PC-3 (cell line): ENCODE results near the gene KATNAL1. TPM values are rescaled to one million over a fixed set of nuclear protein-coding genes. Genes with fewer than 3 reads are reported as not detected.

Experiments used
- ATAC-seq: fragments of 200-7000 bp; cut with Tn5 transposase; 2 replicates; pipeline ENCODE4 v1.9.1; 2020; ENCODE audit warnings: mild to moderate bottlenecking, moderate library complexity
- BruUV-seq: library from RNA; stranded (reverse); fragments of 400-500 nt; replicated peaks from 2 replicates; lab custom pipeline; 2021; lab: Mats Ljungman, UMichigan
- CTCF ChIA-PET: fragments of 300-600 bp; sonication (Branson Sonifier 250); formaldehyde crosslinking; loops from one replicate; lab custom pipeline; 2022; ENCODE audit warnings: antibody characterized with exemption; lab: Charles Lee
- POLR2A ChIA-PET: fragments of 300-600 bp; sonication (Branson Sonifier 250); formaldehyde crosslinking; loops from one replicate; lab custom pipeline; 2022; ENCODE audit warnings: antibody characterized with exemption; ENCODE audit not compliant: unreplicated experiment; lab: Charles Lee
- DNase-seq: peaks from one replicate; pipeline ENCODE4 v3.0.0-alpha.2; 2015
- H2AFZ ChIP-seq: fragments of 300-600 bp; sonication (generic); 2 replicates; pipeline ENCODE4 v1.6.0; 2016; ENCODE audit warnings: antibody characterized with exemption, low read length
- H3F3A ChIP-seq: fragments of 300-600 bp; sonication (generic); one replicate; pipeline ENCODE4 v1.6.0; 2017; ENCODE audit warnings: antibody characterized with exemption, low read length, control low read depth, mild to moderate bottlenecking; ENCODE audit not compliant: unreplicated experiment
- H3K27ac ChIP-seq: fragments of 300-600 bp; sonication (generic); 2 replicates; pipeline ENCODE4 v1.5.1; 2016; ENCODE audit warnings: mild to moderate bottlenecking, low read length
- H3K27me3 ChIP-seq: fragments of 300-600 bp; sonication (generic); 2 replicates; pipeline ENCODE4 v1.6.1; 2016; ENCODE audit warnings: low read length, mixed read lengths
- H3K36me3 ChIP-seq: fragments of 300-600 bp; sonication (generic); 2 replicates; pipeline ENCODE4 v1.6.1; 2016; ENCODE audit warnings: low read depth, mixed run types, low read length, mixed read lengths
- H3K4me1 ChIP-seq: fragments of 300-600 bp; sonication (generic); 2 replicates; pipeline ENCODE4 v1.5.1; 2016; ENCODE audit warnings: low read length; ENCODE audit not compliant: insufficient read depth
- H3K4me2 ChIP-seq: fragments of 300-600 bp; sonication (generic); 2 replicates; pipeline ENCODE4 v1.6.0; 2016; ENCODE audit warnings: low read length
- H3K4me3 ChIP-seq: fragments of 300-600 bp; sonication (generic); 2 replicates; pipeline ENCODE4 v1.5.1; 2016; ENCODE audit warnings: mild to moderate bottlenecking, low read length, mixed read lengths
- H3K79me2 ChIP-seq: fragments of 300-600 bp; sonication (generic); 2 replicates; pipeline ENCODE4 v1.6.1; 2017; ENCODE audit warnings: low read length, mixed read lengths
- H3K9ac ChIP-seq: fragments of 300-600 bp; sonication (generic); 2 replicates; pipeline ENCODE4 v1.6.0; 2016; ENCODE audit warnings: mild to moderate bottlenecking, low read length
- H3K9me2 ChIP-seq: fragments of 300-600 bp; sonication (generic); replicated peaks from 2 replicates; pipeline ENCODE4 v1.6.1; 2016; ENCODE audit warnings: mixed run types, low read length, mixed read lengths
- H3K9me3 ChIP-seq: fragments of 300-600 bp; sonication (generic); 2 replicates; pipeline ENCODE4 v1.6.1; 2016; ENCODE audit warnings: low read length, mixed read lengths
- H4K20me1 ChIP-seq: fragments of 300-600 bp; sonication (generic); 2 replicates; pipeline ENCODE4 v1.6.1; 2016; ENCODE audit warnings: low read length, mixed read lengths
- CTCF ChIP-seq: fragments of 300-600 bp; sonication (generic); conservative IDR thresholded peaks from 2 replicates; pipeline ENCODE4 v1.5.1; 2017; ENCODE audit warnings: antibody characterized with exemption, low read depth, mild to moderate bottlenecking, low read length
- EZH2 ChIP-seq: fragments of 300-600 bp; sonication (generic); IDR thresholded peaks from one replicate; pipeline ENCODE4 v1.6.1; 2017; ENCODE audit warnings: antibody characterized with exemption, mild to moderate bottlenecking, low read length; ENCODE audit not compliant: unreplicated experiment
- EZH2phosphoT487 ChIP-seq: fragments of 300-600 bp; sonication (generic); IDR thresholded peaks from 2 replicates; pipeline ENCODE4 v1.6.1; 2018; ENCODE audit warnings: mild to moderate bottlenecking, antibody characterized with exemption, low read length, borderline replicate concordance
- intact Hi-C: fragments of 100-400 bp; cut with micrococcal nuclease; formaldehyde crosslinking; loops from 2 replicates; pipeline ENCODE4 v1.9.0; 2023
- total RNA-seq: library from RNA; depleted of rRNA; stranded (reverse); fragments of >200 nt; gene quantifications from 2 replicates; pipeline ENCODE4 v1.2.3, GENCODE V29; 2014

KATNAL1 gene
- total RNA-seq, 1 experiment from 2014 or later, result 4.3 TPM

- ChIA-PET POLR2A (no interaction called here), CTCF (no interaction called here)
- Histone ChIP-seq H3K27me3 (no peaks in the 10 kb centered on the region), H3K9ac (no peak overlapping the region), H3K27ac (no peak overlapping the region), H3K4me2 (no peak overlapping the region), H4K20me1 (no peaks in the 10 kb centered on the region), H3K79me2 (no peaks in the 10 kb centered on the region), H3K9me2 (no peaks in the 10 kb centered on the region), H3K9me3 (no peaks in the 10 kb centered on the region), H3K4me1 (no peaks in the 10 kb centered on the region), H3K36me3 (no peaks in the 10 kb centered on the region), H3F3A (no peaks in the 10 kb centered on the region), H2AFZ (no peak overlapping the region), H3K4me3 (no peak overlapping the region)
- no peak for DNase-seq
- intact Hi-C loops, result no loop called here
- TF ChIP-seq EZH2 (no peak), CTCF (no peak), EZH2phosphoT487 (no peak)
- no peak for ATAC-seq
- BruUV-seq, result no TSS peak
Measured at GRCh38 chr13:30318026-30318425, 10.7 kb upstream of the KATNAL1 start.

GRCh38 chr13:30314562-30314961, 7.2 kb upstream of the KATNAL1 start:
- Histone ChIP-seq H3K4me2 (no peak overlapping the region), H3K9me2 (no peaks in the 10 kb centered on the region), H3K27me3 (no peaks in the 10 kb centered on the region), H3K9me3 (no peaks in the 10 kb centered on the region), H3K79me2 (no peaks in the 10 kb centered on the region), H3K4me3 (no peak overlapping the region), H3F3A (no peaks in the 10 kb centered on the region), H3K36me3 (no peaks in the 10 kb centered on the region), H3K27ac (no peak overlapping the region), H2AFZ (no peak overlapping the region), H4K20me1 (no peaks in the 10 kb centered on the region), H3K4me1 (no peaks in the 10 kb centered on the region), H3K9ac (no peak overlapping the region)
- POLR2A ChIA-PET, result no interaction called here
- no peak for TF ChIP-seq EZH2phosphoT487
- TF ChIP-seq CTCF, result no peak
- no peak for TF ChIP-seq EZH2
- no peak for ATAC-seq
- intact Hi-C loops, result no loop called here
- CTCF ChIA-PET, result no interaction called here
- DNase-seq, result no peak
- no TSS peak for BruUV-seq

- no peaks in the 10 kb centered on the region for H4K20me1 ChIP-seq
- H3K9ac ChIP-seq, result no peak overlapping the region
- DNase-seq (no peak), ATAC-seq (no peak)
- no peak overlapping the region for H3K4me2 ChIP-seq
- H3K27me3 ChIP-seq, result no peaks in the 10 kb centered on the region
- H3F3A ChIP-seq, result no peaks in the 10 kb centered on the region
- H3K27ac ChIP-seq, result no peak overlapping the region
- no peaks in the 10 kb centered on the region for H3K4me1 ChIP-seq
- no peaks in the 10 kb centered on the region for H3K36me3 ChIP-seq
- POLR2A ChIA-PET, result no interaction called here
- no peaks in the 10 kb centered on the region for H3K9me2 ChIP-seq
- no peak overlapping the region for H3K4me3 ChIP-seq
- CTCF ChIA-PET, result no interaction called here
- no peak for TF ChIP-seq CTCF
- no peak for TF ChIP-seq EZH2
- no peak for TF ChIP-seq EZH2phosphoT487
- H2AFZ ChIP-seq, result no peak overlapping the region
- H3K9me3 ChIP-seq, result no peaks in the 10 kb centered on the region
- intact Hi-C loops, result no loop called here
- no TSS peak for BruUV-seq
- H3K79me2 ChIP-seq, result no peaks in the 10 kb centered on the region
Measured at GRCh38 chr13:30314069-30314468, 6.7 kb upstream of the KATNAL1 start.
